Caco-2 (cell line): ENCODE measurements around the gene OCEL1. TPM values are rescaled to one million over a fixed set of nuclear protein-coding genes. Genes with fewer than 3 reads are reported as not detected.

ENCODE experiments used
- BruUV-seq: library from RNA; stranded (reverse); fragments of 400-500 nt; replicated peaks from 2 replicates; lab custom pipeline; 2021; lab: Mats Ljungman, UMichigan
- CTCF ChIA-PET: fragments of 300-600 bp; sonication (Branson Sonifier 250); formaldehyde crosslinking; loops from one replicate; lab custom pipeline; 2022; ENCODE audit warnings: antibody characterized with exemption; lab: Charles Lee
- POLR2A ChIA-PET: fragments of 300-600 bp; sonication (Branson Sonifier 250); formaldehyde crosslinking; loops from one replicate; lab custom pipeline; 2022; ENCODE audit warnings: antibody characterized with exemption; lab: Charles Lee
- DNase-seq, 2 experiments: peaks; one replicate each; pipeline versions ENCODE4 v3.0.0 to v3.0.0-alpha.2; 2020 to 2022
- H3K27me3 ChIP-seq: replicated peaks from 2 replicates; pipeline ENCODE4 v1.6.0; 2011; ENCODE audit warnings: low read length; ENCODE audit not compliant: control insufficient read depth, insufficient read depth
- H3K36me3 ChIP-seq: 2 replicates; pipeline ENCODE4 v1.5.1; 2011; ENCODE audit warnings: low read length; ENCODE audit not compliant: control insufficient read depth, insufficient read depth
- H3K4me1 ChIP-seq: fragments of 250-450 bp; sonication (Bioruptor Pico); 2 replicates; pipeline ENCODE4 v1.5.1; 2020; ENCODE audit warnings: mild to moderate bottlenecking
- H3K4me3 ChIP-seq: 2 replicates; pipeline ENCODE4 v1.5.1; 2011; ENCODE audit warnings: low read depth, mild to moderate bottlenecking, control low read depth, low read length
- H3K9me3 ChIP-seq: fragments of 250-450 bp; sonication (Bioruptor Pico); 2 replicates; pipeline ENCODE4 v1.5.1; 2020; ENCODE audit warnings: mild to moderate bottlenecking, moderate library complexity
- H3K27ac Mint-ChIP-seq: one replicate; pipeline ENCODE4 v1.8.0; 2022; ENCODE audit warnings: mixed read lengths; ENCODE audit not compliant: unreplicated experiment
- H3K27me3 Mint-ChIP-seq: one replicate; pipeline ENCODE4 v1.8.0; 2022; ENCODE audit warnings: mixed read lengths; ENCODE audit not compliant: insufficient read depth, unreplicated experiment
- H3K36me3 Mint-ChIP-seq: one replicate; pipeline ENCODE4 v1.8.0; 2022; ENCODE audit warnings: mild to moderate bottlenecking, mixed read lengths; ENCODE audit not compliant: insufficient read depth, unreplicated experiment
- H3K4me1 Mint-ChIP-seq: one replicate; pipeline ENCODE4 v1.8.0; 2022; ENCODE audit warnings: low read depth, mixed read lengths; ENCODE audit not compliant: unreplicated experiment
- H3K4me3 Mint-ChIP-seq: one replicate; pipeline ENCODE4 v1.8.0; 2022; ENCODE audit warnings: mild to moderate bottlenecking, moderate library complexity, mixed read lengths; ENCODE audit not compliant: unreplicated experiment
- H3K9me3 Mint-ChIP-seq: one replicate; pipeline ENCODE4 v1.8.0; 2022; ENCODE audit warnings: mixed read lengths; ENCODE audit not compliant: unreplicated experiment
- intact Hi-C: fragments of 100-400 bp; cut with micrococcal nuclease; formaldehyde crosslinking; loops from one replicate; pipeline ENCODE4 v1.10.0; 2022; ENCODE audit not compliant: unreplicated experiment
- total RNA-seq: library from RNA; stranded (reverse); gene quantifications from 2 replicates; pipeline ENCODE4 v1.2.3, GENCODE V29; 2022
- TF ChIP-seq, protein P1 (sequence below), 2 experiments: fragments of 200-600 bp in 1 of 2; IDR thresholded peaks; 1 replicate in 1 of 2; 2 replicates in 1 of 2; pipeline versions ENCODE4 v1.5.1 to v1.8.0; 2011 to 2022; ENCODE audit warnings: antibody characterized with exemption in 1 of 2, control low read depth in 1 of 2, inconsistent platforms in 1 of 2, low read depth in 1 of 2, low read length in 1 of 2, mild to moderate bottlenecking in 1 of 2, moderate library complexity in 1 of 2; ENCODE audit not compliant: insufficient read depth in 1 of 2, severe bottlenecking in 1 of 2, unreplicated experiment in 1 of 2

Gene OCEL1
- total RNA-seq, 1 experiment from 2014 or later, result 14.9 TPM

DNA sequence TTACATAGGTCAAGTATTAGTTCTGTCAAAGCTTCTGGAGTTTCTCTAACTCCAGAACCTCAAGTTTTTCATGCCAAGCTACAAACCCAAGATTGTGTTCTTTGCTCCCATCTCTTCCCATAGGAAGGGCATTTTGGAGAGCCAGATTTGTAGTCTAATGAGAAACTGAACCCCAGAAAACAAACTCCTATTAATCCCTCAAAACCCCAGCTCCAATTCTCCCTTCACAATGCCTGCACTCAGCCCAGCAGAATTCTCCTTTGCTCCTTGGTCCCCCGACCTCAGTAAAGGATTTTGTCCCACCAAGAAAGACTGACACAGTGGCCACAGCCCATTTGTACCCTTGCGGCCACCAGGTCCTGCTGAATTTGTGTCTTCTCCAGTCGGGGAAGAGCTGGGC lies 30.1 kb downstream of the OCEL1 start:
- ChIA-PET POLR2A (interaction anchor here (1.4 kb wide), 1 partner anchor 41 kb away, joined by 6 read pairs; no protein-coding TSS in a partner anchor), CTCF (interaction anchor here (0.5 to 1.4 kb wide), 2 partner anchors 25 to 103 kb away, joined by 4 read pairs; partner anchors contain the start of gene ANKLE1)
- no TSS peak for BruUV-seq
- TF ChIP-seq, protein P1, sequence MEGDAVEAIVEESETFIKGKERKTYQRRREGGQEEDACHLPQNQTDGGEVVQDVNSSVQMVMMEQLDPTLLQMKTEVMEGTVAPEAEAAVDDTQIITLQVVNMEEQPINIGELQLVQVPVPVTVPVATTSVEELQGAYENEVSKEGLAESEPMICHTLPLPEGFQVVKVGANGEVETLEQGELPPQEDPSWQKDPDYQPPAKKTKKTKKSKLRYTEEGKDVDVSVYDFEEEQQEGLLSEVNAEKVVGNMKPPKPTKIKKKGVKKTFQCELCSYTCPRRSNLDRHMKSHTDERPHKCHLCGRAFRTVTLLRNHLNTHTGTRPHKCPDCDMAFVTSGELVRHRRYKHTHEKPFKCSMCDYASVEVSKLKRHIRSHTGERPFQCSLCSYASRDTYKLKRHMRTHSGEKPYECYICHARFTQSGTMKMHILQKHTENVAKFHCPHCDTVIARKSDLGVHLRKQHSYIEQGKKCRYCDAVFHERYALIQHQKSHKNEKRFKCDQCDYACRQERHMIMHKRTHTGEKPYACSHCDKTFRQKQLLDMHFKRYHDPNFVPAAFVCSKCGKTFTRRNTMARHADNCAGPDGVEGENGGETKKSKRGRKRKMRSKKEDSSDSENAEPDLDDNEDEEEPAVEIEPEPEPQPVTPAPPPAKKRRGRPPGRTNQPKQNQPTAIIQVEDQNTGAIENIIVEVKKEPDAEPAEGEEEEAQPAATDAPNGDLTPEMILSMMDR (IDR thresholded peaks at IDR 0.05; ENCODE audit: insufficient read depth in 1 of 2, low read depth in 1 of 2, low read length in 1 of 2, severe bottlenecking in 1 of 2, unreplicated experiment in 1 of 2), result no peak
- DNase-seq, result no peak
- Histone ChIP-seq H3K27me3 (no peaks in the 10 kb centered on the region), H3K9me3 (no peaks in the 10 kb centered on the region), H3K4me3 (no peak overlapping the region), H3K36me3 (no peaks in the 10 kb centered on the region), H3K4me1 (peaks cover 10% of the 10 kb centered on the region)
- Mint-ChIP-seq H3K36me3 (no peaks in the 10 kb centered on the region), H3K27ac (no peak overlapping the region), H3K4me3 (no peak overlapping the region), H3K4me1 (peaks cover 7% of the 10 kb centered on the region), H3K27me3 (no peaks in the 10 kb centered on the region), H3K9me3 (no peaks in the 10 kb centered on the region)
- intact Hi-C loops, result no loop called here

DNA sequence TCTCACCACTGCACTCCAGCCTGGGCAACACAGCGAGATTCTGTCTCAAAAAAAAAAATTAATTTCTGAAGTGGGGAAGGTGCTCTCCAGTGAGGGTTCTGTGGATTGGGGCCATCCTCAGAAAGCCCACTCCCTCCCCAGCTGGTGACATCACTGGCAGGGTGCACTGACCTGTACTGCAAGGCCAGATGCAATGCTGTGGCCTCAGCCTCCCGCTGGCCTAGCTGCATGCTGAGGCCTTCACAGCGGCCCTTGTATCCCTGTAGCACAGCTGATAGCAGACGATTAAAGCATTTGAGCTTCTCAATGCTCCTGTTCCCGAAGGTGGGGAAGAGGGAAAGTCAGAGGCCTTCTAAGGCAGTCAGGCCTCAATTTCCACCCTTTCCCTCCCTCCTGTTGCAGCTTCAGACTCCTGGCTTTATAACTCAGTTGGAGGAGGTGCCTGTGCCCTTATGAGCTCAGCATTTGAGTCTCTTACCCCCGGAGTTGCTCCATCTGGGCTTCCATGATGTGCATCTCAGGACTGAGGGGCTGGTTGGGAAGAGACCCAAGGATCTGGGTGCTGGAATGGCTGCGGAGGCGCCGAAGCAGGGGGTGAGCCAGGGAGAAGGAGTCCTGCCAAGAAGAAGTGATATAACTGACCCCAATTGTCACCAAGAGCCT lies 33.2 kb downstream of the OCEL1 start:
- H3K36me3 Mint-ChIP-seq, result no peaks in the 10 kb centered on the region
- H3K27me3 ChIP-seq, result no peaks in the 10 kb centered on the region
- BruUV-seq, result no TSS peak
- H3K9me3 Mint-ChIP-seq, result no peaks in the 10 kb centered on the region
- ChIA-PET CTCF (interaction anchor here (1.1 to 1.4 kb wide), 3 partner anchors 9 to 44 kb away, joined by 4 to 6 read pairs (median 4); partner anchors contain the start of gene USE1), POLR2A (interaction anchor here (0.5 kb wide), 1 partner anchor 15 kb away, joined by 3 read pairs; no protein-coding TSS in a partner anchor)
- H3K4me3 Mint-ChIP-seq, result no peak overlapping the region
- H3K27me3 Mint-ChIP-seq, result no peaks in the 10 kb centered on the region
- no peak for DNase-seq
- H3K27ac Mint-ChIP-seq, result no peak overlapping the region
- H3K4me3 ChIP-seq, result no peak overlapping the region
- no peaks in the 10 kb centered on the region for H3K9me3 ChIP-seq
- intact Hi-C loops, result no loop called here
- H3K4me1 ChIP-seq, result peaks cover 10% of the 10 kb centered on the region
- TF ChIP-seq, protein P1 (IDR thresholded peaks at IDR 0.05; ENCODE audit: insufficient read depth in 1 of 2, low read depth in 1 of 2, low read length in 1 of 2, severe bottlenecking in 1 of 2, unreplicated experiment in 1 of 2), result no peak
- H3K4me1 Mint-ChIP-seq, result peaks cover 8% of the 10 kb centered on the region
- H3K36me3 ChIP-seq, result no peaks in the 10 kb centered on the region

DNA sequence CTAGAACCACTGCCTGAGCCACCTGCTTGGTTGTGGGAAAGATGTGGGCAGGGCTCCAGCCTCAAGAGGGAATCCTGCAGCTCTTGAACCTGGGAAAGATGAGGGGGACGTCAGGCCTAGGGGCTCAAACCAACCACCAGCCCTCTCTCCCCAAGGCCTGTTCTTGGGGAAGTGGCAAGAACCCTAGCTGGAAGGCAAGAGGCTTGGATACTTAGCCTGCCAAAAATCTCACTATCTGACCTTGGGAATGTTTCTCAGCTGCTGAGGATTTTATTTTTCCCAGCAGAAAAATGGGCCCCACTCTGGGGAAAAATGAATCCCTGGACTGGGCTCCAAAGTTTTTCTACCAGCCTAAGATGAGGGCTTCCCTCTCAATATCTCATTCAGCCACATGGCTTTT lies 33.9 kb downstream of the OCEL1 start:
- no peak overlapping the region for H3K4me3 Mint-ChIP-seq
- Histone ChIP-seq H3K4me3 (no peak overlapping the region), H3K9me3 (no peaks in the 10 kb centered on the region), H3K27me3 (no peaks in the 10 kb centered on the region), H3K4me1 (peaks cover 7% of the 10 kb centered on the region), H3K36me3 (no peaks in the 10 kb centered on the region)
- H3K4me1 Mint-ChIP-seq, result peaks cover 8% of the 10 kb centered on the region
- H3K27ac Mint-ChIP-seq, result no peak overlapping the region
- CTCF ChIA-PET, result interaction anchor here (0.6 to 1.4 kb wide), 3 partner anchors 23 to 45 kb away, joined by 4 to 6 read pairs (median 4); partner anchors contain the start of gene USE1
- no peaks in the 10 kb centered on the region for H3K27me3 Mint-ChIP-seq
- no peaks in the 10 kb centered on the region for H3K36me3 Mint-ChIP-seq
- BruUV-seq, result no TSS peak
- POLR2A ChIA-PET, result no interaction called here
- no peaks in the 10 kb centered on the region for H3K9me3 Mint-ChIP-seq
- intact Hi-C loops, result loop anchor here (2.0 kb wide), 1 partner anchor 13 kb away; no protein-coding TSS in a partner anchor
- no peak for DNase-seq
- TF ChIP-seq, protein P1 (IDR thresholded peaks at IDR 0.05; ENCODE audit: insufficient read depth in 1 of 2, low read depth in 1 of 2, low read length in 1 of 2, severe bottlenecking in 1 of 2, unreplicated experiment in 1 of 2), result no peak
